ENCODE results near the gene SLC4A8.

GRCh38 chr12:51386351-51386750, 38.3 kb upstream of the SLC4A8 start:
- TF ChIP-seq POLR2A (IDR thresholded peaks at IDR 0.05), result no peak
- no peak for TF ChIP-seq CTCF (IDR thresholded peaks at IDR 0.05)

Measured in adrenal gland (tissue), 5 donors.